GM18519 (cell line): ENCODE data around the gene LHFPL4.
"Not testable (repeated sequence)": the region's sequence is repeated elsewhere in the genome, so short reads cannot be mapped to it uniquely, and the experiment has no call there.

Source experiments
- ATAC-seq: cut with Tn5 transposase; IDR thresholded peaks from one replicate; pipeline ENCODE4 v1.9.1; 2021; ENCODE audit warnings: mild to moderate bottlenecking, moderate library complexity; ENCODE audit not compliant: unreplicated experiment, low FRiP score

The LHFPL4 gene

DNA sequence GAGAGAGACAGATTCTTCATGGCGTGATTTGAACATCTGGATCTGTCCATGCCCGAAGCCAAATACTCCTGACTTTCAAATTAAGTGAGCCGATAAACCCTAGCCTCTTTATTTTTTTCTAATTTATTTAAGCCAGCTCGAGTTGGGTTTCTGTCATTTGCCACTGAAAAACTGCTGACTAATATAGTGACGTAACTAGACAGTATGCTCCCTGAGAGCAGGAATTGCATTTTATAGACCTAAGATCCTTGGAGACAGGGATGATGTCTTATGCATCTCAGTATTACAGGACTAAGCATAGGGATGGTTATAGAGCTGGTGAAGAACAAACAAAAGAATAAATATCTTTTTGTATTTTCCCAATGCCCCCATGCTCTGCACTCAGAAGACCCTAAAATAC, 4.6 kb downstream of the LHFPL4 start:
- ATAC-seq, result no peak

- no peak for ATAC-seq
Measured at GRCh38 chr3:9542182-9542581, 11.4 kb downstream of the LHFPL4 start.

DNA sequence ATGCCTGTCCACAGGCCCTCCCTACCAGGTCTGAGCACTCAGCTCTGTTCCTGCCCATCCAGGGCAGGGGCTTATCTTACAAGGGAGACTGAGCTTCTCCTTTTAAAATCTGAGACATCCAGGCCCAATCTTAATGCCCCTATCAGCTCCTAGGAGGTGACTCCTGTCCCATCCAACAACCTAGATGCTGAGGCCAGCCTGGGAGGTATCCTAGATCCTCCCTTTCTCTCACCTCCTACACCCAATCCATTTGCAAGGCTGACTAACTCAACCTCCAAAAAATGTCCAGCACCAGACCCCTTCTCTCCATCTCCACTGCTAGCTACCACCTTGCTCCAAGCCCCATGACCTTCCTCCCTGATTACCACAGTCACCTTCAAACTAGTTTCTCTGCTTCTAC, 17.4 kb downstream of the LHFPL4 start:
- no peak for ATAC-seq

DNA sequence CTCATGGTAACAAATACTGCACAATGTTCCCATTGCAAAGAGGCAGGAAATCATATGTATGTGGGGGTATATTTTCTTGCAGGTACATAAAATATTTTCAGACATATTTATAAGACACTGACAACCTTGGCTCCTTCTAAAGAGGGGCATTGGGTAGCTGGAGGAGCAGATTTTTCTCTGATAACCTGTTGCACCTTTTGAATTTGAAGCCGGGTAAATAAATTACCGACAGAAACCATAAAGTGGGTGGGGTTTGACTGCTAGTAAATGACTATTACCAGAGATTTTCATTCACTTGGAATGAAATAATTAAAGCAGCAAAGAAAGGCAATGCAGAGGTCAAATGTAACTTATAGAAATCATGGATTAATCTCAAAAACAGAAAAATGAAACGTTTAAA, 19.2 kb downstream of the LHFPL4 start:
- no peak for ATAC-seq

DNA sequence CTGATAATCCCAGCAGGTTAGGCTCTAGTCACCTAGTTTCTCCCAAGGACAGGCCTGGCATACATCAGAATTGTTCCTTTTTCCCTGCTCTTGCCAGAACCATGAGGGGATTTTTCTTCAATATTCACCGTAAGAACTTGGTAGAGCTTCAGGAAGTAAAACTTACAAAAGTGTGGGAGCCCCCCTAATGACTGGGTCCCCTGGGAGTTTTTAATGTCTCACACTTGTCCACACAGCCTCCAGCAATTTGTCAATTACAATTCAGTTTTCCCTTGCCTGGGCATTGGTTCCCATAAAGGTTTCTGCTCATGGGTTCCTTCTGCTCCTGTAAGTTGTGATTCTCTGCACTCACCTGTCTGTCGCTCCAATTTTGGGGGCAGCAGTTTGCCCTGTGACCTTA, 28.5 kb downstream of the LHFPL4 start:
- ATAC-seq, result no peak

DNA sequence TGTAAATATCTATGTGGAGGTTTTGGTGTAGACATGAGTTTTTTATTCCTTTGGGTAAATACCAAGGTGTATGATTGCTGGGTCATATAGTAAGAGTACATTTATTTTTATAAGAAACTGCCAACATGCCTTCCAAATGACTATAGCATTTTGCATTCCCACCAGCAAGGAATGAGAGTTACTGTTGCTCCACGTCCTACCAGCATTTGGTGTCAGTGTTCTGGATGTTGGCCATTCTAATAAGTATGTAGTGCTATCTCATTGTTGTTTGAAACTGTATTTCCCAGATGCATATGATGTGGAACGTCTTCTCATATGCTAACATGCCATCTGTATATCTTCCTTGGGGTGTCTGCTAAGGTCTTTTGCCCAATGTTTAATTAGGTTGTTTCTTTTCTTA, 38.7 kb downstream of the LHFPL4 start:
- ATAC-seq, result no peak

GRCh38 chr3:9514306-9514705, 39.3 kb downstream of the LHFPL4 start:
- no peak for ATAC-seq

- ATAC-seq, result no peak
Measured at GRCh38 chr3:9512456-9513045, 41.1 kb downstream of the LHFPL4 start.

DNA sequence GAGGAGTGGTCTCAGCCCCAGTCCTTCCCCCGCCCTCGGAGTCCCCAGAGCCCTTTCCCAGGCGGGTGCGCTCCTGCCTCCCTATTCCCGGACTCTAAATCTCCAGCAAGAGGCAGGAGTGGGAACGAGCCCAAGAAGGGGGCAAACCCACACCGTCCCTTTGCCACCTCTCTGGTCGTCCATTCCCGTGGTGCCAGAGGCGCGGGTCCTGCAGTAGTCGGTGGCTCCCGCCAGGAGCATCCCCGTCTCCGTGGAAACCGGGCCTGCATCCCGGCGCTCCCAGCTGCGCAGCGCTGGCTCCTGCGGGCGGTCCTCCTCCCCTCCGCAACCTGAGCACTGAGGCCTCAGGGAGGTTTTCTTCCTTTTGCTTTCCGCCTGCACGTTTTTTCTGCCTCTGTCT, 44.8 kb downstream of the LHFPL4 start:
- ATAC-seq, result no peak

DNA sequence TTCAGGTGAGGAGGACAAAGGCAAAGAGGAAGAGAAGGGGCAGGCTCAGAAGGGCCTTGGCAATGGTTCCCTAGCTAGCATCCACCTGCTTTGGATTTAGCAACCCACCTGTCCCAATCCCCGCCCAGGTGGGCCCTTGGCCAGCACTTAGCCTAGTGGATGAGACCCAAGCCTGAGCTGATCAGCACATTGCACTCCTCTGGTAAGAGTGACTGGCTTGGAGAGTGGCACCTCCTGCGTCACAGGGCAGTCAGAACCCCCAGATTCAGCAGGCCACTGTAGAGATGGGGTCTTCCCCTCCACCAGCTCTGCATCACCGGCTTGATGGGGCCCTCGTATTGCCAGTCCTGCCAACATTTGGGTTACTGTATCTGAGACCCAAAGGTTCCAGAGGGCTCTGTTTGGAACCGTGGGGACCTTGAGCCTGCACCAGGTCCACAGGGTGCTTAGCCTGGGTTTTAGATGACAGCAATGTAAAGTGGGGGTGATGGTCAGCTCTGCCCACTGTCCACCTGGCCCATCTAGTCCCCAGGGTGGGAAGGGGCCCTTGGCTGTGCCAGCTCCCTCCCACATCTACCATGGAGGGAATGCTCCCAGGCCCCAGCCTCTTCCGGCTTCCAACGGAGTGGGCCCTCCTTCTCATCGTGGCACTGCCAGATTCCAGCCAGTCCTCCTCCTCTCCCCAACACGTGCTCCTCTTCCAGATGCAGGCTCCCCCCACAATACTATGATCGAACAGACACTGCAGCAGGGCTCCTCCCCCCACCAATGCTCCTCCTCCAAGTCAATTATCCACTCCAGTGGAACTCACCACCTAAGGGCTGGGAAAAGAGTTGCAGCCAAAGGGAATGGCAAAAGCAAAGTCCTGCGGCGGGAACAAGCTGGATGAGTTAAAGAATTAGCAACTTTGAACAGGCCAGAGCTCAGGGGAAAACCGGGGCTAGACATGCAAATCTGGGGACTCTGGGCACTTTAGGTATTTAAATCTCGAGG, 45.7 kb downstream of the LHFPL4 start:
- ATAC-seq, result no peak

DNA sequence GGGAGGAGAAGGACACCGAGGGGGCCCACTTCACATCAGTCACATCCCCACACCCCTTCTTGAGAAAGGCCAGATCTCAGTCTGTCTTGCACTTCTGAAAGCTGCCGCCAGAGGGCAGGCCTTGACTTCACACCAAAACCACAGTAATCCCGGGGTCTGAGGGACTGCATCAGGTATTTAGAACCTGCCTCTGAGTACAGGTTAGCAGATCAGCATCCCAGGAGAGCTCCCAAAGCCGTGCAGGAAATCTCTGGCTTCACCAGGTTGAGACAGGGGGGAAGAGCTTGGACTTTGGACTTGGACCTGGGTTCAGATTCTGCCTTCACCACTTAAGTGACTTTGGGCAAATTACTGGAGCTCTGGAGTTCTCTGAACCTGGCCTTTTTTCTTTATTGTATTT, 50.3 kb downstream of the LHFPL4 start:
- ATAC-seq, result no peak

GRCh38 chr3:9501226-9501625, 52.4 kb downstream of the LHFPL4 start:
- ATAC-seq, result no peak

- ATAC-seq, result no peak
Measured at GRCh38 chr3:9500108-9501050, 53.2 kb downstream of the LHFPL4 start.

- no peak for ATAC-seq
Measured at GRCh38 chr3:9499455-9500107, 54.0 kb downstream of the LHFPL4 start.

DNA sequence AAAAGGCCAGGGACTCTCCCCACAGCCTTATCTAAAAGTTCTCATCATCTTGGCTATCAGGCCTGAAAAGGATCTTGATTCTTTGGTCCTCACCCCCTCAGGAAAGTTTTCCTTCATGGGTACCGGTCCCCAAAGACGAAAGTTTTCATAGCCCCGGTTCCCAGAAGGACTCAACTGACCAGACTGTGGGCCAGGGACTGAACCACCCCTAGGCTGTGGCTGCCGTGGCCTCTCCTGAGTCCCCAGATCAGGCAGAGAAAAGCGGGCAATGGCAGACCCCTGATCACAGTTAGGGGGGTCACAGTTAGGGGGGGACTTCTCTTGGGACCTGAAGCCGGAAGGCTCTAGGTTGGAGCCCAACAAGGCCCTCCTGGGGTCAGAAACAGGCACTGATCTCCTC, 54.8 kb downstream of the LHFPL4 start:
- no peak for ATAC-seq

DNA sequence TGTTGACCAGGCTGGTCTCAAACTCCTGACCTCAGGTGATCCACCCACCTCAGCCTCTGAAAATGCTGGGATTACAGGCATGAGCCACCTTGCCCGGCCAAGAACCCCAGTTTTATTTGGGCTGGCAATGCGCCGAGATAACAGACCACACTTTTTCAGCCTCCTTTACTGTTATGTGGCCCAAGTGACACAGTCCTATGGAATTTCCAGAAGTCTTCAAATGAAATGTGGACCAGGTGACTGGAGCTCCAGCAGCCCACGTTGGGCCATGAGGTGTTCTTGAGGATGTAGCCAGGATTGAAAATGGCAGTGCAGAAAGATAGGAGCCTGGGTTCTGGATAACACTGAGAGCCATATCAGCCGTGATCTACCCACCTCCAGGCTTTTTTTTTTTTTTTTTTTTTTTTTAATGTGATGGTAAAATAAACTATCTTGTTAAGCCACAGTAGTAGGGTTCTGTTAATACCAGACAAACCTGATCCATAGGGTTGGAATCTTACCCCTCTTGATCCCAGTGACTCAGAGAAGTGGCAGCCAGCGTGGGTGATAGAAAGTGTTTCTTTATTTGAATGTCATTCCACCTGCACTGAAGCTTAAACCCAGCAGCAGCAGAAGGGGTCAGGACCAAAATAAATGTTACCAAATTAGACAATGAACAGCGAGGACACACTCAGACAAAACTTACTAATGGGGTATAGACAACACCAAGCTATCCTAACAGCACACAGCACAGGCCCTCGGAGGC, 55.6 kb downstream of the LHFPL4 start:
- ATAC-seq, result no peak

DNA sequence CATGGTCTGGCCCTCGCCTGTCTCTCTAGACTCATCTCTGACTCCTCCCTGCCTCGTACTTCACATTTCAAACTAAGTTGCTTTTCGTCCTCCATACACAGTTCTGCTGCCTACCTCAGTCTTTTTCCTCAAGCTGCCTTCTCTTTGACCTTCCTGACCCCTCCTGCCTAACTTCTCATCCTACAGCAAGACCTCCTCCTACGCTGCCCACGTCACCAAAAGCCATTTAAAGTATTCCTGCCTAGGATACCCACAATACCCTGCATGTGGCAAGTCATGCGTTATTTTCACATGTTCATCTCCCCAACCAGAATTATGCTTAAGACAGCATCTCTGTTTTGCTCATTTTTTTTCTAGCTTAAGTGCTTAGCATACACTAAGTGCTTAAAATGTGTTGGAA, 56.7 kb downstream of the LHFPL4 start:
- no peak for ATAC-seq

DNA sequence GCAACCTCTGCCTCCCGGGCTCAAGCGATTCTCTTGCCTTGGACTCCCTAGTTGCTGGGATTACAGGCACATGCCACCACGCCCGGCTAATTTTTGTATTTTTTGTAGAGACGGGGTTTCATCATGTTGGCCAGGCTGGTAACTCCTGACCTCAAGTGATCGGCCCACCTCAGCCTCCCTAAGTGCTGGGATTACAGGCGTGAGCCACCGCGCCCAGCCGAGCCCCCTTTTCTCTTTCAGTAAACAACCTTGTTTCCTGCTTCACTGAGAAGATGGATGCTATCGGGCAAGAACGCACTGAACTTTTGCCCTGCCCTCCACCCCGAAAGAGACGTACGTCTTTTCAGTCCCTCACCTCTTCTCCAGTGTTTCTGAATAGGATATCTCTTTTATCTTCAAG, 59.6 kb downstream of the LHFPL4 start:
- ATAC-seq, result not testable (repeated sequence)

DNA sequence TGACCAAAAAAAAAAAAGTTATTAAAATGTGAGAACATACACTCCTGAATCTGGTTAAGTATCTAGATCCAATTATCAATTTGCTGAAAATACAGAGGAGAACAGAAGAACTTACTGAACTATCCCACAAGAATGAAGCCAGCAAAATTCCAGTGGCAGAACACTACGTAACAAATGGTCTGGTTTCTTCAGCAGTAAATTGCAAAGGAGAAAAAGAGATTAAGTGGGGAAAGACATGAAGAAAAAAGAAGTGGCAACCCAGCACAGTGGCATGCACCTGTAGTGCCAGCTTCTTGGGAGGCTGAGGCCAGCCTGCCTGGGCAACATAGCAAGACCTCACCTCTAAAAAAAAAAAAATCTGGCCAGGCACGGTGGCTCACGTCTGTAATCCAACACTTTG, 62.1 kb downstream of the LHFPL4 start:
- no peak for ATAC-seq

- no peak for ATAC-seq
Measured at GRCh38 chr3:9485248-9485647, 68.4 kb downstream of the LHFPL4 start.
